Measurements from ENCODE around the gene TOMM5.
"Not testable (repeated sequence)": the region's sequence is repeated elsewhere in the genome, so short reads cannot be mapped to it uniquely, and the experiment has no call there.

Gene TOMM5

GRCh38 chr9:37611014-37611413 is 18.6 kb upstream of the TOMM5 start:
- no peak for DNase-seq

- DNase-seq, result no peak
These were observed 17.5 kb upstream of the TOMM5 start for GRCh38 chr9:37609735-37610397.

GRCh38 chr9:37608250-37608649 is 15.9 kb upstream of the TOMM5 start:
- no peak for DNase-seq

GRCh38 chr9:37604296-37604695 is 11.9 kb upstream of the TOMM5 start:
- no peak for DNase-seq

- DNase-seq, result no peak
These were observed 10.4 kb upstream of the TOMM5 start for GRCh38 chr9:37602817-37603216.

GRCh38 chr9:37602061-37602460 is 9.7 kb upstream of the TOMM5 start:
- DNase-seq, result not testable (repeated sequence)

- DNase-seq, result no peak
These were observed 4.1 kb upstream of the TOMM5 start for GRCh38 chr9:37596504-37596903.

GRCh38 chr9:37593883-37594448 is 1.6 kb upstream of the TOMM5 start:
- DNase-seq, result no peak

- DNase-seq, result no peak
These were observed 4.9 kb downstream of the TOMM5 start for GRCh38 chr9:37587521-37587920.

GRCh38 chr9:37583522-37584121 is 8.8 kb downstream of the TOMM5 start:
- no peak for DNase-seq

GRCh38 chr9:37582548-37583157 is 9.7 kb downstream of the TOMM5 start:
- DNase-seq, result no peak

- peak; percentile 89 for DNase-seq
These were observed 16.3 kb downstream of the TOMM5 start, which contains the start of gene FBXO10 for GRCh38 chr9:37575921-37576721. TSS of gene FBXO10 (minus strand) at chr9:37576380. CDS start at chr9:37541768, 34,612 bp downstream.

GRCh38 chr9:37575511-37575914 is 16.9 kb downstream of the TOMM5 start:
- DNase-seq, result no peak

GRCh38 chr9:37575001-37575400 is 17.4 kb downstream of the TOMM5 start:
- no peak for DNase-seq

- no peak for DNase-seq
These were observed 18.1 kb downstream of the TOMM5 start for GRCh38 chr9:37574241-37574721.

- DNase-seq, result no peak
These were observed 21.1 kb downstream of the TOMM5 start for GRCh38 chr9:37571282-37571681.

- DNase-seq, result no peak
These were observed 25.7 kb downstream of the TOMM5 start for GRCh38 chr9:37566716-37567115.

- DNase-seq, result no peak
These were observed 26.5 kb downstream of the TOMM5 start for GRCh38 chr9:37565661-37566618.

GRCh38 chr9:37564916-37565315 is 27.5 kb downstream of the TOMM5 start:
- no peak for DNase-seq

- DNase-seq, result no peak
These were observed 28.4 kb downstream of the TOMM5 start for GRCh38 chr9:37563806-37564513.

GRCh38 chr9:37562826-37563225 is 29.6 kb downstream of the TOMM5 start:
- no peak for DNase-seq
